Subcutaneous abdominal adipose tissue (tissue), 5 donors: ENCODE data around the gene SERINC5.
"Not testable (repeated sequence)": the region's sequence is repeated elsewhere in the genome, so short reads cannot be mapped to it uniquely, and the experiment has no call there.

ENCODE experiments used
- H3K27ac ChIP-seq: one replicate; pipeline ENCODE4 v1.7.0; 2013; ENCODE audit warnings: low read depth, mild to moderate bottlenecking, inconsistent platforms, low read length, moderate library complexity
- H3K27me3 ChIP-seq, 5 donors: one replicate each; pipeline ENCODE4 v1.7.0; 2013; ENCODE audit warnings: low read length in 5 of 5, inconsistent platforms in 1 of 5; ENCODE audit not compliant: control insufficient read depth in 5 of 5, insufficient read depth in 4 of 5
- H3K36me3 ChIP-seq, 5 donors: one replicate each; pipeline ENCODE4 v1.7.0; 2013; ENCODE audit warnings: low read length in 5 of 5; ENCODE audit not compliant: control insufficient read depth in 5 of 5, insufficient read depth in 5 of 5
- H3K4me1 ChIP-seq, 5 donors: one replicate each; pipeline ENCODE4 v1.7.0; 2013; ENCODE audit warnings: low read length in 5 of 5, mild to moderate bottlenecking in 3 of 5, moderate library complexity in 1 of 5; ENCODE audit not compliant: control insufficient read depth in 5 of 5, insufficient read depth in 5 of 5
- H3K4me3 ChIP-seq, 5 donors: one replicate each; pipeline ENCODE4 v1.7.0; 2013; ENCODE audit warnings: low read length in 5 of 5, low read depth in 1 of 5
- H3K9ac ChIP-seq, 5 donors: one replicate each; pipeline ENCODE4 v1.7.0; 2013; ENCODE audit warnings: low read length in 5 of 5, mild to moderate bottlenecking in 4 of 5, moderate library complexity in 3 of 5
- H3K9me3 ChIP-seq, 5 donors: one replicate each; pipeline ENCODE4 v1.7.0; 2013; ENCODE audit warnings: low read length in 5 of 5; ENCODE audit not compliant: control insufficient read depth in 5 of 5
- donor health status: healthy.
- donor health status: healthy.
- donor health status: healthy.
- donor health status: healthy.
- donor health status: healthy.

The SERINC5 gene

DNA sequence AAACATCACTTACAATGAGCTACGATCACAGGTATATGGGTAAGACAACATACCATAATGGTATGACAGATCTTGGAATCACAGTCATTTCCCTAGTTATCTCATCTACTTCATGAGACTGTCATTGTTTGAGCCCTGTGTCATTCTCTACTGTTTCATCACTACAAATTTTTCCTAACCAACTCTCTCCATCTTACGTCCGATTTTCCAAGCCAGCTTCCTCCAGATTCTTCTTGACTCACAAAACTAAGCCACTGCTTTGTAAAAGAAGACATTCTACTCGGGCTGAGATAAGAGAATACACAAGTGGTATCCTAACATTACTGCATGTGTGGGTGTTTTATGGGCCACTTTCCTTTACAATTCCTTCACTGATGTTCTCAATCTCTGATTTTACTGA is 49.6 kb downstream of the SERINC5 start:
- Histone ChIP-seq H3K4me3 (no peak overlapping the region), H3K27me3 (no peaks in the 10 kb centered on the region), H3K9me3 (peaks cover 0 to 4% (median 0%) of the 10 kb centered on the region in 5 donors), H3K9ac (no peak overlapping the region), H3K27ac (no peak overlapping the region), H3K36me3 (peaks cover 2 to 15% (median 6%) of the 10 kb centered on the region in 5 donors), H3K4me1 (peaks cover 0 to 23% (median 18%) of the 10 kb centered on the region in 5 donors)

DNA sequence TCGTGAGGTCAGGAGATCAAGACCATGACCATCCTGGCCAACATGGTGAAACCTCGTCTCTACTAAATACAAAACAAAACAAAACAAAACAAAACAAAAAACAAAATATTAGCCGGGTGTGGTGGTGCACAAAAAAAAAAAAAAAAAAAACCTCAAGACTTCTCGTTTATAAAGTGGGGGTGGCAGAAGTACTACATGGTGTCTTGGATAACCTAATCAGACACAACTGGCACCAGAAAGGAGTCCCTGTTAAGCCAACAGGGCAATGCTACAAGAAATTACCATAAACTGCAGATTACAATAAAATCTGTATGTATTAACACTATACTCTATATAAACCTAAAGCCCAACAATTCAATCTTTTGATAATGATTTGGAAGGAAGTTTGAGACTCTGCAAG is 50.0 kb downstream of the SERINC5 start:
- H3K4me3 ChIP-seq = no peak overlapping the region
- peaks cover 0 to 4% (median 0%) of the 10 kb centered on the region in 5 donors for H3K9me3 ChIP-seq
- no peak overlapping the region for H3K9ac ChIP-seq
- H3K4me1 ChIP-seq = peaks cover 0 to 23% (median 18%) of the 10 kb centered on the region in 5 donors
- no peaks in the 10 kb centered on the region for H3K27me3 ChIP-seq
- no peak overlapping the region for H3K27ac ChIP-seq
- H3K36me3 ChIP-seq = peaks cover 2 to 18% (median 9%) of the 10 kb centered on the region in 5 donors

DNA sequence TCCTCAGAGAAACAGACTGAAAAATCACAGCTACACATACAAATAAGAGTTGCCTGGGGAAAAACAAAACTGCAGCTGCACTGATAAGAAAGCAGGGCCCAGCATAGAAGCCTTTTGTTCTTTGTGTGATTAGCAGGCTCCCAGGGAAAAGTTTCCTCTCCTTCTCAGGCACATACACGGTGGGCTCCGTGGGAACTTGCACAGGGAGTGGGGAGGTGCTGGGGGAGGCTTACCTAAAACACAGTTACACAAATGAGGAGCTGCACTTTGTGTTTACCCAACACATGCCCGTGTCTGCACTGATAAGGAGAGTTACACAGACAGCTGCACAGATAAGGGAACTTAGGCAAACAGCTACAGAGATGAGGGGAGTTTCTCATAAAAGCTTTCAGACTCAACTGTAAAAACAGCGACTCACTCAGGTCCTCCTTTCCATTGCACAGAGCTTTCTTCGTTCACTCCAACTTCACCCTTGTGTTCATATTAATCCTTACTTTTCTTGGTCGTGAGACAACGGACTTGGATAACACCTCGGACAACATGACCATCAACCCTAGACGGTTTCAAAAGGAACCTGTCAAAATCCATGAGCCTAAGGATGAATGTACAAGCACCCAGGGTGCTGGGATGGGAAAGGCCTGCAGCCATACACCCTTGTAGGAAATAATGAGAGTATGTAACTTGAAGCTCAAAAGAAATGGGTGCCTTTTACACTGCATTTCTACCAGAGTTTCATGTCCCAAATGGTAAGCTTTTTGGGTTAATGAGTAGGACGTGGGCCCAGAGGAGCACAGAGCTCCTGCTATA is 50.8 kb downstream of the SERINC5 start:
- H3K4me1 ChIP-seq = peaks cover 0 to 23% (median 18%) of the 10 kb centered on the region in 5 donors
- H3K36me3 ChIP-seq = peaks cover 2 to 18% (median 9%) of the 10 kb centered on the region in 5 donors
- no peak overlapping the region for H3K27ac ChIP-seq
- H3K9me3 ChIP-seq = peaks cover 0 to 4% (median 0%) of the 10 kb centered on the region in 5 donors
- H3K9ac ChIP-seq = no peak overlapping the region
- no peak overlapping the region for H3K4me3 ChIP-seq
- H3K27me3 ChIP-seq = no peaks in the 10 kb centered on the region

DNA sequence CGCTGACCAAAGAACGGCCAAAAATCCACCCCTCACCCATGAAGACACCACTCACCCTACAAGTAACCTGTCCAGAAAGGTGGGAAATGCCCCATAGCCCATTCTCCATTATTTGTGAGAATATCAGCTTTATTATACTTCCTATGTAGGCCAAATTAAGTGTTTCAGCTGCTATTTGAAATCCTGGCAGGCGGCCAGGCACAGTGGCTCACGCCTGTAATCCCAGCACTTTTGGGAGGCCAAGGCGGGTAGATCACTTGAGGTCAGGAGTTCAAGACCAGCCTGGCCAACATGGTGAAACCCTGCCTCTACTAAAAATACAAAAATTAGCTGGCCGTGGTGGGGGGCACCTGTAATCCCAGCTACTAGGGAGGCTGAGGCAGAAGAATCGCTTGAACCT is 54.1 kb downstream of the SERINC5 start:
- not testable (repeated sequence) for H3K9me3 ChIP-seq, H3K27me3 ChIP-seq, H3K27ac ChIP-seq, H3K4me3 ChIP-seq, H3K9ac ChIP-seq
- Histone ChIP-seq H3K4me1 (peaks cover 3 to 24% (median 11%) of the 10 kb centered on the region in 5 donors), H3K36me3 (peaks cover 2 to 21% (median 9%) of the 10 kb centered on the region in 5 donors)

DNA sequence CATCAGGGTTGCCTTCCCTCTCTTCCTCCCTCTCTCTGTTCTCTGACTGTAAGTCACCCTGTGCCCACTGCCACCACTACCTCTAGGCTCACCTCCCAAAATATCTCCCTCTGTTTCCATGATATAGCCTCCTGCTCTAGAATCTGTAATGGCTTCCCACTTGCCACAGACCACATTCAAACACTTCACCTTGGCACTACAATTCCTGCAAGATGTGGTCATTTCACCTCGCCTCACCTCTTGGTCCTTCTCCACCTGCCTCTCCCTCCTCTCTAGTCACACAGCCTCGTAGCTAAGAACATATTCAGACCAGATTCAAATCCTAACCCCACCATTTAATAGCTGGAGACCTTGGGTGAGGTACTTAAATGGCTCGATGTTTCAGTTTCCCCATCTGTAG is 56.9 kb downstream of the SERINC5 start:
- Histone ChIP-seq H3K9ac (peak overlapping the region in 1 of 5 donors; percentile 8), H3K27me3 (no peaks in the 10 kb centered on the region), H3K27ac (peak overlapping the region; percentile 34), H3K4me1 (peaks cover 0 to 32% (median 21%) of the 10 kb centered on the region in 5 donors), H3K4me3 (no peak overlapping the region), H3K36me3 (peaks cover 2 to 21% (median 9%) of the 10 kb centered on the region in 5 donors), H3K9me3 (no peaks in the 10 kb centered on the region)

DNA sequence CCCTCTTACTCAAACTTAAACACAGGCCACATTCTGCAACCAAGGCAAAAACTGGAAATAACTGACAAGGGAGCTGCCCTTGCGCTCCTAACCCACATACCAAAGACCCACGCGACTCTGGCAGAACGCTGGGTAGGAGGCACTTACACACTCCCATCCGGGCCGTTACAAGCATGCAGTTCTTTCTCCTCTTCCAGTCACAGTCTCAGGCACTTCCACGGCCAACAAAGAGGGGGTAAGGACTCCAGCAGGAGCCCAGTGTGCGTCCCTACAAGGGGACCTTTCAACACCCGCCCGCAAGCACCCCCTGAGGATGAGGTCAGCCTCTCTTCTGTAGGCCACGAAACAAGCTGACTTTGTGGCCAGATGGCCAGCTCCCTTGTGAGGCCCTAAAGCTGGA is 57.4 kb downstream of the SERINC5 start:
- peak overlapping the region in 1 of 5 donors; percentile 8 for H3K9ac ChIP-seq
- H3K36me3 ChIP-seq = peaks cover 2 to 21% (median 9%) of the 10 kb centered on the region in 5 donors
- no peaks in the 10 kb centered on the region for H3K27me3 ChIP-seq
- H3K4me1 ChIP-seq = peaks cover 1 to 37% (median 26%) of the 10 kb centered on the region in 5 donors
- H3K9me3 ChIP-seq = no peaks in the 10 kb centered on the region
- H3K27ac ChIP-seq = peak overlapping the region; percentile 34
- no peak overlapping the region for H3K4me3 ChIP-seq

DNA sequence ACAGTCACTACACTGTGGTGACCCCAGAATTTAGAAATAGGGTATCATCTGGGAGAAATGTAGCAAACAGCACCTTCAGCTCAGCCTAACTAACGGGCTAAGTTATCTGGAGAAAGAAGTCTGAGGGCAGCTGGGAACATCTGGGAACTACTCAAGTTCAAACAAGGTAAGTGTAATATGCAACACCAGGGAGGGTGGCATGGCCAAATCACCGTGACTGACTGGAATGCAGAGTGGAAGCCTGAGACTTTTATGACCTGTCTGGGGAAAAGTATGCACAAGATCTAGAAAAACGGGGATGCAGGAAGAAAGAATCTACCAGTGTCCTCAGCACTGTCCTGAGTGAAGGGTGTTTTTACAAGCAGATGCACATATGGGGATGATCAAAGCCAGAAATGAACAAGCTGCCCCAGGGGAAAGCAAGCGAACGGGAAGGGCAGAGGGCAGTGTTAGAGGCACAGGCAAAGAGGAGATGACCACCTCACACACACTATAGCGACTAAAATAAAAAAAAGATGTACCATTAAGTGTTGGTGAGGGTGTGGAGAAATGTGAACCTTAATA is 59.9 kb downstream of the SERINC5 start:
- no peak overlapping the region for H3K9ac ChIP-seq
- H3K27ac ChIP-seq = no peak overlapping the region

DNA sequence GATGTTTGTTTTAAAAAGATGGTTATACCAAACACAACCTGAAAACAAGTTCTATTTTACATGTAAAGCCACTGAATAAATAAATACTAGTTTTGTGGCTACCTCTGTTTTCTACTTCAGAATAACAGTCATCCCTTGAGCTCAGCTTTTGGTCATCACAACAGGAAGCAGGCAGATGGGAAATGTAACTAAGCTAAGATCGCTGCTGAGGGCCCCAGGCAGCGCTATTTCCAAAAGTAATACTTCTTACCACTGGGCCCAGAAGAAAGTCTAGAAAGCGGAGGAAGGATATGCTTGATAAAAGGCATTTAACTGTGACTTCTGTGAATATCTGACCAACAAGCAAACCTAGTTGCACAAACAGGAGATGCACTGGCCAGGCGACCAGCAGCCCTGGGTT is 61.4 kb downstream of the SERINC5 start:
- no peak overlapping the region for H3K9ac ChIP-seq
- H3K4me3 ChIP-seq = no peak overlapping the region
- no peaks in the 10 kb centered on the region for H3K9me3 ChIP-seq
- no peaks in the 10 kb centered on the region for H3K27me3 ChIP-seq
- H3K36me3 ChIP-seq = no peaks in the 10 kb centered on the region
- H3K4me1 ChIP-seq = peaks cover 4 to 61% (median 45%) of the 10 kb centered on the region in 5 donors
- H3K27ac ChIP-seq = peak overlapping the region; percentile 21

More for the DNA sequence above, 59.9 kb downstream of the SERINC5 start:
- H3K4me1 ChIP-seq = peaks cover 4 to 61% (median 45%) of the 10 kb centered on the region in 5 donors
- H3K4me3 ChIP-seq = no peak overlapping the region
- no peaks in the 10 kb centered on the region for H3K27me3 ChIP-seq
- peaks cover 0 to 3% (median 0%) of the 10 kb centered on the region in 5 donors for H3K36me3 ChIP-seq
- H3K9me3 ChIP-seq = no peaks in the 10 kb centered on the region

DNA sequence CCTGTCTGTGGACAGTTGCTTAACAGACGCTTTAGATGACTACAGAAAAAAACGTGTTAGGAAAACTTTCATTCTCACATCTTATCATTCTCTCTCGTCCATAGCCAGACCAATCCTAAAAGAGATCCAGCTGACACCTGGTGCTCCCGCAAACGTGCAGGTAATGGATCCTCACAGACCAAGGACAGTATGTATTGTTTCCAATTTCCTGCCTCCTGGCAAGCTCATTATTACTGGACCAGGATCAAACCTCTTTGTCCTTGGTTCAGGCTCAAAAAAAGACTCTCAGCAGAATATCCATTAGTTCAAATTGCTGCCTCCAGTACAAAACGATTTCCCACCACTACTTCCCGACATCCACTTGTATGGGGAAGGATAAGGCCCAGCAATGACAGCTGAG is 62.4 kb downstream of the SERINC5 start:
- Histone ChIP-seq H3K9ac (peak overlapping the region in 4 of 5 donors; percentile 5 to 44 (median 18)), H3K27ac (peak overlapping the region; percentile 72), H3K36me3 (no peaks in the 10 kb centered on the region), H3K27me3 (no peaks in the 10 kb centered on the region), H3K4me1 (peaks cover 4 to 54% (median 42%) of the 10 kb centered on the region in 5 donors), H3K4me3 (no peak overlapping the region), H3K9me3 (no peaks in the 10 kb centered on the region)
